ENCODE measurements around the gene SHB.
"Not testable (repeated sequence)": the region's sequence is repeated elsewhere in the genome, so short reads cannot be mapped to it uniquely, and the experiment has no call there.

SHB gene

DNA sequence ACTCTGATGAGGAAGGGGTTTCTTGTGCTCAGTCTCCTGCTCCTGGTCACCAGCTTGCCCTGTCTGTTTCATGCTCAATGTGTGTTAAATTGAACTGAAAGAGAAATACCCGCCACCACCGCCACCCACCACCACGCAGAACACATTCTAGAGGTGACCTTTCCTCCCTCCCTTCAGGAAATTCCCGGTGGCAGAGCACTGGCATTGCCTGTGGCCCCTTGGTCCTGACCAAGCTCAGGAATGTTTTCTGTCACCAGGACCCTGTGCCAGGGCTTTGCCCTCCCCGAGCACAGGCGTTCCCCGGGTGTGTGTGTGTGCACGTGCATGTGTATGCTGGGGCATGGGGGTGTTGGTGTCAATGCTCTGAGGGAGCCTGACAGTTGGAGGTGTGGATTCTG, 154.9 kb downstream of the SHB start:
- no peak for DNase-seq

- peak; percentile 89 for DNase-seq
Observed at GRCh38 chr9:37913480-37914153, 155.4 kb downstream of the SHB start.

DNA sequence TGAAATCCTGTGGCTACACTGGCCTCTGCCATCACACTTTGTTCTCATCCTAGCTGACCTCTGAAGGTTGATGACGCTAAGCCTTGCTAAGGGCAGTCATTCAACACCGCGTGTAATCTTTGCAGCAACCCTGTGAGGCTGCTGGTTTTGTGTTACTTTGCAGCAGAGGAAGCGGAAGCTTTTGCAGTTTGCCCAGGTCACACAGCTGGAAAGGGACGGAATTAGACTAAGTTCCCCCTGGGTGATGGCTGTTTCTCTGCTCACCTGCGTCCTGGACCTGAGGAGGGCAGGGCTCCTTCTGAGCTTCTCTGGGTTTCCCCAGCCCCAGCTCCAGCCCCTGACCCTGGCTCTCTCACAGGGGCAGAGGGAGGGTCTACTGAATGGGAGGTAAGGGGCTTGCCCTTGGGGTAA, 157.8 kb downstream of the SHB start:
- DNase-seq, result no peak

DNA sequence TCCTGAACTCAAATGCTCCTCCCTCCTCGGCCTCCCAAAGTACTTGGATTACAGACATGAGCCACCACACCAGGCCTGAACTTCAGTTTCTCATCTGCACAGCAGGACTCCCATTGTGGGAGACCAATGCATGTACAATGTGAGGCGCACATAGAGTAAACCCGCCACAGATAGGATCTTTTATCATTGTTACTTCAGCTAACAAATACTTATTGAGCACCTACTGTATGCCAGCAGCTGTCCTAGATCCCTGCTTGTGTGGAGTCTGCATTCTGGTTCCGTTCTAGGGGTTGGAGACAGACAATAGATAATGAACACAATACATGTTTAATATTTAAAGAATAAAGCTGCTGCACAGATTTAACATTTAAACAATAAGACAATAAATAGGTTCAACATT, 158.8 kb downstream of the SHB start:
- DNase-seq, result peak in 1 of 2 experiments; percentile 4

- DNase-seq, result not testable (repeated sequence)
Observed at GRCh38 chr9:37909836-37910235, 159.2 kb downstream of the SHB start.

GRCh38 chr9:37909326-37909725, 159.7 kb downstream of the SHB start:
- peak in 1 of 2 experiments; percentile 6 for DNase-seq

DNA sequence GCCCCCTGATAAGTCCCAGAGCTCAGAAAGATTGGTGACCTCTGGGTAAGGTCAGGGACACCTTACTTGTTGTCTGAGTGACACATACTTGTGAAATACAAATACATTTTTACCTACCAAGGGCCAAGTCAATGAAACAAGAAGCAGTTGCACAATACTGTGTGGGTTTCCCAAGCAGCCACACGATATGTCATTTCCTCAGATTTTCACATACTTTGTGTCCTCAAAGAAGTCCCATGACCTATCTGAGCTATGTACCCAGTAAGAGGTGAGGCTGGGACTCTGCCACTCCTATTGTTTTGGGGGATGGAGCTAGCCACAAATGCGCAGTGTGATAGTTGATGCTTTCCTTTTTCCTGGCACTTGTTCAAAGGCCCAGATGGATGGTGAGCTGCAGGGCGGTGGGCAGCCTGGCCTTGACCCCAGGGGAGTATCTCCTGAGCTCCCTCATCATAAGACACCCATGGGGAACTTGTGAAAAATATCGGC, 160.3 kb downstream of the SHB start:
- DNase-seq, result peak in 1 of 2 experiments; percentile 13

GRCh38 chr9:37908283-37908682, 160.7 kb downstream of the SHB start:
- DNase-seq, result no peak

DNA sequence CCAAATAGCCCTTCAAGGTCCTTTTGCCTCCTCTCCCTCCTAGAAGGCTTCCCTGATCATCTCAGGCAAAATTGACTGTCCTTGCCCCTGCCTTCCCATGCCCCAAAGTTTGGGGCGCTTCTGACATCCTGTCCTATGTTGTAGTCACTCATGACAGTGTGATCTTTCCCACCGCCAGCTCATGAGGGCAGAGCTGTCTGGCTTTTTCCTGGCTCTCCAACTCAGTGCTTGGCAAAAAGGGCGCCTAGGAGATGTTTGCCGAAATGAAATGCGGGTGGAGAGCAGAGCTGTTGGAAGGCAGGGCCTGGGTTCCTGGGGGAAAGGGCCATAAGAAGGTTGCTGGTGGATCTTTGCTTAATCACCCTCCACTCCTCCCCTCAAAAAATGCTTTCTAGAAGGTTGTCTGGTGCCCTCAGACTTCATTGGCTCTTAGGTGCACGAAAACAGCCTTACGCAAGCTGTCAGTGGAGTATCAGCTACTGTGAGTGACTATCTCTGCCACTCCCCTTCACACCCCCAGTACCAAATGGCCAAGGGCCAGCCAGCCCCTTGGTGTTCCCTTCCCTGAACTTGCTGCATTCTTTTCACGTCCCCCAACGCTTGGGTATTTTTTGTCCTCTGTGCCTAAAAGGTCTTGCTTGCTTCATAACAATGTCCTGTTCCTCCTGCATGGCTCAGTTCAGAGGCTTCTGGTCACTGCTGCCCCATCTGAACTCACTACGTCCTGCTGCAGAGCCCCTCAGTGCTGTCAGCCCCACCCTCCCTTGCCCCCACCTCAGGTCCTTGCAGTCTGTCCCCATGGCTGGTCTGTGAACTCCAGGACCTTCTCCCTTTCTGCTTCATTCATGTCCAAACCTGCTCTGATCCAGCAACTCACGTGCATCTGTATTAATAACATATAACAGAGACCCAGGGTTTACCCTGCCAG, 162.5 kb downstream of the SHB start:
- DNase-seq, result peak in 1 of 2 experiments; percentile 11

GRCh38 chr9:37905776-37906175, 163.3 kb downstream of the SHB start:
- DNase-seq, result peak in 1 of 2 experiments; percentile 4

DNA sequence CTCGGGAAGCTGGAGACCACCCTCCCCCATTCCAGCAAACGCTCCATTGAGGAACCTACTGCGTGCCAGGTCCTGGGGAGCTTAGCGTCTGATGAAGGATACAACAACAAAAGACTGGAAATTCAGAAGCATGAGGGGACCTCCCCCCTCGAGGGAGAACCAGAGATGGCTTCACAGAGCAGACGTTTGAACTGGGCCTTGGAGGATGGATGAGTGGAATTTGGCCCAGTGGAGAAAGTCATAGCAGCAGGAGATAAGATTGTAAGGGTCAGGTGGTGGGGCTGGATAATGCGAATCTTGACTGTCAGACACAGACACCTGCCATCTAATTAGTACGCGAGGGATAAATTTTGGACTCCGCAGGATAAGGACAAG, 163.9 kb downstream of the SHB start:
- DNase-seq, result peak in 1 of 2 experiments; percentile 14

DNA sequence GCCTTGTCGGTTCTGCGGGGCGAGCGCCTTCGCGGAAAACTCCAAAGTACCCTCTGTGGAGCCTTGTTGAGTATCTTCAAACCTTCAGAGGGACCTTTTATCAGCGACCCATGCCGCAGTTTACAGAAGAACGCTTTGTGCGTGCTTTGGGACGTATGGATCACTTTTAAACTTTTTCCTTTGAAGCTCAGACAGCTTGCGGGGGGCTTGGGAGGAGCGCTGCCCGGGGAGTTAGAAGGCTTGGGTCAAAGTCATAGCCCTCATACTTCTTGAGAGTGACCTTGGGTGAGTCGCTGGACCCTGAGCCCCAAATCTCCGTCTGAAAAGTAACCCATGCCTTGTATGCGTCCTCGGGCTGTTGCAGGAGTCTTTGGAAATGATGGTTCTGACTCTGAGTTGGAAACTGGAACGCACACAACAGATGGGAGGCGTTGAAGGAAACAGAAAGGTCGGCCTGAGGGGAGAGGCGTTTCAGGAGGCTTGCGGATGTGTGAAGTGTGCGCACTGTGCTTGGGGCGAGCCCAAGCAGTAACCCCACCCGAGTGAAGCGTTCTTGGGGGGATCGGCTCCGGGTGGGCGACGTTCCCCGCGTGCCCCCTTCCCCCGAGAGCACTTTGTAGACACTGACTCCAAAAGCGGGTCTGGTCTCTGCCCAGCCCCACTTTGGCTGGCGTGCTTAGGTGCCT, 164.4 kb downstream of the SHB start:
- DNase-seq, result no peak

DNA sequence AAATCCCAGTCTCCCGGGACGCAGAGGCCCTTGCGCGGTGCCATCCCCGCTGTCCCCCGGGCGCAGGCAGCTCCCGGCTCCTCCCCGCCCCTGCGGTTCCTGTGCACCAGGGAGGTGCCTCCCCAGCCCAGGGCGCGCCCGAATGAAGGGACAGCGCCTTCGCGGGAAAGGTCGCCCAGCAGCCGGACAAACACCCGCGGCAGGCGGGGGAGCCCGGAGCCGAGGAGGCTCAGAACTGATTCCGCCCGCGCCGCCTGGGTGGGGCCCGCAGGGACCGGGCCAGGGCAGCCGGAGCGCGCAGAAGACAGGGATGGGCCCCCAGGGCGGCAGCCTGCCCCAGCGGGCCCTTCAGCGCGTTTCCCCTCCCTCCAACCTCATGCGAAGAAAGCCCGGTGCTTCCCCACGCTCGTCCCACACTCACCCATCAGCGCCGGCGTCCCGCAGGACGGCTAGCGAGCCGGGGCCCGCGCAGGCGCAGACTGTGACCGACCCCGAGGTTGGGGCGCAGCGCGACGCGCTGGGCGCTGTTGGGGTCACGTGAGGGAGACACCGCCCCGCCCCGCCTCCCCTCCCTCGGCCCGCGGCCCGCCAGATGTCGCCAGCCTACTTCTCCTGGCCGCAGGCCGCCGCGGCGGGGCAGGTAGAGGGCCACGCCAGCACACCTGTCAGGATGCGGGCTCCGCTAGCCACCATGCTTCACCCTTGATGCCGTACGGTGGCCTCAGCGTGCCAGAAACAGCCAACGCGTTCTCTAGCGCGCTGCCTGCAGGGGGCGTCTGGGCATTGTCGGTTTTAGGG, 165.2 kb downstream of the SHB start, which contains the start of gene SLC25A51:
Gene SLC25A51 (minus strand): TSS at position 481 of the 798 bp plus-strand sequence. CDS start 15,577 bp downstream, outside the sequence.
- DNase-seq, result peak; percentile 98 to 99

DNA sequence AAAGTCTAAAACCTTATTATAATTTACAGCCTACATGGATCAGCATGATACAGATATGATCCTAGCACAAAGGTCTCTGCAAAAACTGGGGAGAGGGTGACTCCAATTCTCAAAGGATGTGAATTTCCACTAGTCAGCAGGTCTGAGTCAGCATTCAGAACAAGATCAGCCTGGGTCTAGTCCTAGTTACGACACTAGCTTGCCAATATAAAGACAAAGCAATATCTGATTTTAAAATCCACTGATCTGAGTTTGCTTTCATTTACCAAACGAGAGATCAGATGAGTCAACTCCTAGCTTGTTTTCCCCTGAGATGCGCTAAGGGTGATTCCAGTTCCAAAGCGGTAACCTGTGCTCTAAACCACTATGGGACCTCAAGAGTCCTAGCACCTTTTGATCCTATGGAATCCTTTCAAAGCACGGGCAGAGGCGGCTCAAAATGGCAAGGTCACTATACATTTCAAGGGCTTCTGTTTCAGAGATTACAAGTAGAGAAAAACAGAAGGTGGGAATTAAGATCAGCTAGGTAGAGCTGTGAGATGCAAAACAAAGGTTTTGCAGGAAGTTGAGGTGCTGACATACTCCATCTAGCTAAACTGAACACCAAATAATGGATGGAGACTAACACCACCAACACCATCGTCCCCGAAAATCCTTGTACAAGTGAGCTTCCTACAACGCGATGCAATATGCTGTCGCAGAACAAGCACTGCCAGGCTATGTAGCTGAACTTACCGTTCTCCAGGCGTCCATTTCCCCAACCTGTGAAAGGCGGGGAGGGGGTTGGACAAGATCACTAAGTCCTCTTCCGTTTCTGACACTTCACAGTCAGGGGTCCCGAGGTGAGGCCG, 166.0 kb downstream of the SHB start:
- peak in 1 of 2 experiments; percentile 39 for DNase-seq

GRCh38 chr9:37902131-37902530, 166.9 kb downstream of the SHB start:
- no peak for DNase-seq

GRCh38 chr9:37899041-37899440, 170.0 kb downstream of the SHB start:
- no peak for DNase-seq

DNA sequence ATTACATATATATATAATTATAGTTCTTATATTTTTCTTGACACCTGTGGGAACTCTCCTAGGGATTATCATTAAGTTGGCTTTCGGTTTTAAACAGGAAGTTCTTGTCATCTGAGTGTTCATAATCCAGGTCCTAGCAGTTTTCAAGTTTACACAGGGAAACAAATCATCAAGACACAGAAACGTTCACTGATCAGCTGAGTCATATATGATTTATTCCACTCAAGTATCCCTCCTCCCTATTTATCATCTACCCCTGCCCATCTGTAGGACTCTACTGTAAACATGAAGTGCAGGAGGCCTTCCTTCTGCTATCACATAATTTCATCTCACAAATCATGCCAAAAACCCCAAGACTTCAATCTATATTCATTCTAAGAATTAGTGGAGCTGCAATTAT, 171.4 kb downstream of the SHB start:
- DNase-seq, result no peak

DNA sequence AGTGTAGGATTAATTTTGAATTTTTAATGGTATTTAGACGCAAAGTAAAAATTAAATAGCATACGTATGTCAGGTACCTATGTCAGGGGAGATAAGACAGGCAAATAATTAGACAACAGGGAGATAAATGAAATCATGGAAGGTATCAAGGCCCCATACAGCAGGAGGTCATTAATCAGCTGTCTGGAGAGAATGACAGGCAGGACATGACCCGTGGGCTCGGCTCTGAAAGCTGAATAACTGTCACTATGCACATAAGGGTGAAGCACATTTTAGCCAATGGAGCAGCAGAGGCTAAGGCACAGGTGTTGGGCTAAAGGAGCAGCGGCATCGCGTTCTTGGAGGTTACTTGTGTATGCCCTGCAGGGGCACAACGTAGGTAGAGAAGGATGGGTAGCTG, 177.0 kb downstream of the SHB start:
- DNase-seq, result no peak

GRCh38 chr9:37891042-37891441, 178.0 kb downstream of the SHB start:
- not testable (repeated sequence) for DNase-seq

DNA sequence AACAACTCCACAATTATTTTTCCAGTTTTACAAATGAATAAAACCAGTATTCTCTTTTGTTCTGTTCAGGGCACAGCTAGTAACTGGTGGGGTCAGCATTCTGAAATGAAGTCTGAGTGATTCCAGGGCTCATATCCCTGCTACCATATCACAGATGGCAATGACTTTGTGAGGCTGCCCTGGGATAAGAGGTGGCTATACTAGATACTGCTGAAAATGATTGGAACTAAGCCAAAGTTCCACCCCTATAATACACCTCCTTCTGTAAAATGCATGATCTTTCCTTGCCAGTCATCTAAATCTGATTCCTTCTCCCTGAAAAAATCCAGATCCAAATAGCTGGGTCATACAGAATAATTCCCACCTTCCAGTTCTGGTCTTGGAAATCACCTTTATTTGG, 179.5 kb downstream of the SHB start:
- no peak for DNase-seq

DNA sequence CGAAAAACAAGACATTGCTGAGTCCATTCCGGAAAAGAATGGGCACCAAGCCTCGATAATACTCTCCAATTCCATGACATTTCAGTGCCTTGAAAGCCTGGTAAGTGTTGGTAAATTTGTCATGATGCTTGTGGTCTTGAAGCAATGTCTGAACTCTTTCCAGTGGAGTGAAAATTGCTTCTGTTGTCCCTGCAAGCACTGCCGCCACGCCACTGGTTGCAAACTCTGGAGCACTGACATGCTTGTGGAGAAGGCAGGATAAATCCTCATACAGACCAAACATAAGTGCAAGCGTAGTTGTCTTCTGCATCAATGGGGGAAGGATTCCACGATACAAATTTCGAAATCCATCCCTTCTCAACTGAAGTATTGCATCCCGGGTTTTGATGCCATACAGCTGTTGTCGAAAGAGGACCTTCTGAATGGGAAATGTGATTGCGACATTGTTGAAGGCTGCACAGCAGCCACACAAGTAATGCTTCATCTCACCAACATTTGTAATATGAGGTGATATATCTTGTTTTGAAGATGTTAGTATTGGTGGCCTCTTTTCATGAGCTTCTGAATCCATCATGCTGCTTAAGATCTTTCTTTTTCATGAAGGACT, 180.9 kb downstream of the SHB start:
- not testable (repeated sequence) for DNase-seq
